Right renal cortex interstitium (tissue), 3 donors: ENCODE measurements around the gene UCHL5. TPM values are rescaled to one million over a fixed set of nuclear protein-coding genes. Genes with fewer than 3 reads are reported as not detected.
"Not testable (repeated sequence)": the region's sequence is repeated elsewhere in the genome, so short reads cannot be mapped to it uniquely, and the experiment has no call there.

Source experiments
- DNase-seq, 3 donors: peaks; one replicate each; pipeline ENCODE4 v3.0.0-alpha.2; 2013; ENCODE audit warnings: low read depth in 3 of 3, low spot score in 2 of 3
- polyA plus RNA-seq, 3 donors: library from polyadenylated mRNA; unstranded; fragments of 120-200 nt; gene quantifications; one replicate each; pipeline ENCODE4 v1.2.1, GENCODE V29; 2013; ENCODE audit not compliant: insufficient read length in 3 of 3

Gene UCHL5
- polyA plus RNA-seq, 3 donors = 47.0 to 55.9 (median 52.5) TPM

- no peak for DNase-seq
Observed at GRCh38 chr1:193014400-193014799, 44.8 kb downstream of the UCHL5 start.

DNA sequence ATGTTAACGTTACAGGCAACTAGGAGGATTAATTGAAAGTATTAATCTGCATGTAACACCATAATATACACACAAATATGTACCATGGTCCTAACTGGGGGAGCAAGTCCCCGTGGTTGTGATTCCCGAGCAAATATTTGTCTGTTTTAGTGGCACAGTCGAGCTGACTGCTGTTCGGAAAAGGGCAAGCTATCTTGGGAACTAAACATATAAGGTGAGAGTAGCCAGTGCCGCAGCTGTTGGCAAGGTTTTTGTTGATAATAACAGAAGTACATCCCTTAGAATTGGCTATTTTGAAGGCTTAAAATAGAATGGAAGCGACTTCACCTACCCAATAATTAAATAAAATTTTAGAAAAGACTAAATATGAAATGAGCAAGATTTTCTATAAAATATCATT is 45.5 kb downstream of the UCHL5 start:
- DNase-seq = no peak

- DNase-seq = no peak
Observed at GRCh38 chr1:193013005-193013404, 46.2 kb downstream of the UCHL5 start.

GRCh38 chr1:193011406-193011805 is 47.8 kb downstream of the UCHL5 start:
- DNase-seq = no peak

DNA sequence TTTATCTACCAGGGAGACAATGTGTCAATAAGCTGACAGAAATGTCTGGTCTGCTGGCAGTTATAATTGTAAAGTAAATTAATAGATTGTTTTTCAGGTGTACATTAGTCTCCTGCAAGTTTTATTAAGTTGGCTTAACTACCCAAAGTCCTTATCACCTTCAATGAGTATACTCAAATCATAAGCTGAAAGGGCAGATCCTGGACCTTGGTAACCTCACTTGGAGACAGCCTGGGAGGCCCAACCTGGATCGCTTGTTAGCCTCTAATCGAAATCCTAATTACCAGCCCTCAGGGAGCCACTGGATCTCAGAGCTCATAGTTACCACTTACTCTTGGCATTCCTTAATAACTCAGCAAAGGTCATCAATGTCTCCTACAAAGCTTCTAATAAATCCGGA is 49.7 kb downstream of the UCHL5 start:
- no peak for DNase-seq

DNA sequence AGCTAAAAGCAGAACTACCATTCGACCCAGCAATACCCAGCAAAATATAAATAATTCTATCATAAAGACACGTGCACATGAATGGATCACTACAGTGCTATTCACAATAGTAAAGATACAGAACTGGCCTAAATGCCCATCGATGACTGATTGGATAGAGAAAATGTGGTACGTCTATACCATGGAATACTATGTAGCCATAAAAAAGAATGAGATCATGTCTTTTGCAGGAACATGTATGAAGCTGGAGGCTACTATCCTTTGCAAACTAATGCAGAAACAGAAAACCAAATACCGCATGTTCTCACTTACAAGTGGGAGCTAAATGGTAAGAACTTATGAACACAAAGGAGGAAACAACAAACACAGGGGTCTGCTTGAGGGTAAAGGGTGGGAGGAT is 53.4 kb downstream of the UCHL5 start:
- DNase-seq = no peak

DNA sequence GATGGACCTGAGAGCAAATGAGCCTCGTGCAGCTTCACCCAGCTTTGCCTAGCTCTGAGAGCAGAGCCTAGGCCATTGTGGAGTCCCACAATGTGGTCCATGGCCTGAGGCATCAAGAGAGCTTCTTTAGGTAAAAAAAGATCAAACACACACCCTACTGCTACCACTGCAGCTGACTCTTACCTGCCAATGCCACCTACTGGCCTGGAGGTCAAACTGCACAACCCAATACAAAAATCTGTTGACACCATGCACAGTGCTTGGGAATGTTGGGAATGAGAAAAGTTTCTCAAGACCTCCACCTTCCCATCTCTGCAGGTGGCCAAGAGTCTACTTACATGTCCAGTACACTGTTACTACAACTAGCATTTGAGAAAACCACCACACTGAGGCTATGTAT is 60.6 kb downstream of the UCHL5 start:
- DNase-seq = no peak

- no peak for DNase-seq
Observed at GRCh38 chr1:192994141-192994540, 65.0 kb downstream of the UCHL5 start.

DNA sequence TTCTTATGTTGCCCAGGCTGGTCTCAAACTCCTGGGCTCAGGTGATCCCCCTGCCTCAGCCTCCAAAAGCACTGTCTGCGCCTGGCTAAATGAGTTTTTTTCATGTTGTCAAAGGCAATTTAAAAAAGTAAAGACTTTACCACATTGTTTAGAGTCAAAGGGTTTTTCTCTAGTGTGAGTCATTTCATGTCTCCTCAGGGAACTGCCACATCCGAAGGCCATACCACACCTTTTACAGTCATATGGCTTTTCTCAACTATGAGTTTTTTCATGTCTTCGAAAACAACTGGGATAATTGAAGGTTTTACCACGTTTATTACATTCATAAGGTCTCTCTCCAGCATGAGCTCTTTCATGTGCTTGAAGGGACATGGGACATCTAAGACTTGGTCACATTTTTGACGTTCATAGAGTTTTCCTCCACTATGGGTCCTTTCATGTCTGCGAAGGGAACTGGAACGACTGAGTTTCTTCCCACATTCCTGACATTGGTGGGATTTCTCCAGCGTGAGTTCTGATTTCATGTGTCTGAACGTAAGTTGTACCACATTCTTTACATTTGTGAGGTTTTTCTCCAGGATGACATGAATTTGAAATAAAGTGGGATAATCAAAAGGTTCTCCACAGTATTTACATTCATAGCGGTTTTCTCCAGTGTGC is 65.6 kb downstream of the UCHL5 start:
- no peak for DNase-seq

GRCh38 chr1:192986748-192987334 is 72.3 kb downstream of the UCHL5 start:
- not testable (repeated sequence) for DNase-seq

GRCh38 chr1:192986110-192986747 is 72.9 kb downstream of the UCHL5 start:
- DNase-seq = no peak

- no peak for DNase-seq
Observed at GRCh38 chr1:192984080-192984479, 75.1 kb downstream of the UCHL5 start.

GRCh38 chr1:192983349-192983980 is 75.7 kb downstream of the UCHL5 start:
- no peak for DNase-seq

DNA sequence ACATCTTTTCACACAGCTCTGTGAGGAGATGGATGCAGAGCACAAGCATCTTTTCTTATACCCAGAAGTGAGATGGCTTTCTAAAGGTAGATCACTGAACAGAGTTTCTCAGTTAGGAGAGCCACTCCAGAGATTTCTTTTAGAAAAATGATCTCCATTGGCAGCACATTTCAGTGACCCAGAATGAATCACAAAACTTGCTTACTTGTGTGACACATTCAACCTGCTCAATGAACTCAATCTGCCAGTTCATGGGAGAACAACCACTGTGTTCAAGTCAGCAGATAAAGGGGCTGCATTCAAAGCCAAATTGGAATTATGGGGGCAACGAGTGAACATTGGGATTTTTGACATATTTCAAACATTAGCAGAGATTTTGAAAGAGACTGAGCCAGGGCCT is 78.3 kb downstream of the UCHL5 start:
- no peak for DNase-seq

DNA sequence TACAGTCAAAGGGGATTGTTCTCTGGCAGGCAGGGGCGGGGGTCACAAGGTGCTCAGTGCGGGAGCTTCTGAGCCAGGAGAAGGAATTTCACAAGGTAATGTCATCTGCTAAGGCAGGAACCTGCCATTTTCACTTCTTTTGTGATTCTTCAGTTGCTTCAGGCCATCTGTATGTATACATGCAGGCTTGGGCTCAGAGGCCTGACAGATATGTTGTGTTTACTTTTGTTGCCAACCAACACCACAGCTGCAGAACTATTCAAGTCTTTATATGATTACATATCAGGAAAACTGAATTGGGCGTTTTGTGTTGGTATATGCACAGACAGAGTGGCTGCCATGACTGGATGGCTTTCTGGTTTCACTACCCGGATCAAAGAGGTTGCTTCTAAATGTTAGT is 78.8 kb downstream of the UCHL5 start:
- not testable (repeated sequence) for DNase-seq

GRCh38 chr1:192979542-192979941 is 79.6 kb downstream of the UCHL5 start:
- no peak for DNase-seq

GRCh38 chr1:192978195-192978710 is 80.9 kb downstream of the UCHL5 start:
- no peak for DNase-seq

GRCh38 chr1:192977089-192977706 is 82.0 kb downstream of the UCHL5 start:
- no peak for DNase-seq

DNA sequence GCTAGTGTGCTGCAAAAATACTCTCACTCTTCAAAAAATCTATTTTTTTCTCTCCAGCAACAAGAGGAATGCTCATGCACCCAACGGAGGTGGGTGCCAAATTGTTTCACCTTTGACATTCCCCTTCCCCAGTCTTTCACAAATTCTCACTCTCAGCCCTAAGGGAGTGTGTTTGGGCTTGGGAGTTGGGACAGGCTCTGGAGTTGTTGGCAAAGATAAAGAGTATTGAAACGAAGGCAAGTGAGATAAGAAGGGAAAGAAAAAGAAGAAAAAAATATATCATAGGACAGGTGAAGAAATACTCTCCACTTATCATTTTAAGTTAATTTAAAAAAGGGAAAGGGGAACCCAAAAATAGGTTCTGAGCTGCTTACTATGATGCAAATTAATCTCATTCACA is 82.6 kb downstream of the UCHL5 start:
- DNase-seq = no peak

DNA sequence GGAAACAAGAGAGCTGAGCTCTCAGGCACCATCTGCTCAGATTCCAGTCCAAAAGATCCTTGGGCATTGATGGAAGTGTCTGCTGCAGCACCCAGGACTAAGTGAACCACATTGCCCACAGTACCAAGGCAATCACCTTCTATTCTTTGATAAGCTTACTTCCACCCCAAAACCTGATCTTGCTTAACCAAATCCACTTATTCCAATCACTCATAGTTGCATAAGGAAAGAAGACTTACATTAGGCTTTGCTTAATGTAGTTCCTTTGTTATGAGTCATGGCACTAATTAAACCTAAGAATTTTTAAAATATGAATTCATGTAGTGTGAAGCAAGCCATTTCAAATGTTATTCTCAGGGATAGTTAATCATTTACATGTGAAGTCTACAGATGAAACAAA is 84.5 kb downstream of the UCHL5 start:
- DNase-seq = no peak

GRCh38 chr1:192973988-192974387 is 85.2 kb downstream of the UCHL5 start:
- no peak for DNase-seq
